Left renal pelvis (tissue), 4 donors: ENCODE results near the gene RPL37A. TPM values are rescaled to one million over a fixed set of nuclear protein-coding genes. Genes with fewer than 3 reads are reported as not detected.
"Not testable (repeated sequence)": the region's sequence is repeated elsewhere in the genome, so short reads cannot be mapped to it uniquely, and the experiment has no call there.

Source experiments
- DNase-seq, 4 donors: peaks; one replicate each; pipeline ENCODE4 v3.0.0-alpha.2; 2013; ENCODE audit warnings: low read depth in 4 of 4, low spot score in 3 of 4
- polyA plus RNA-seq, 4 donors: library from polyadenylated mRNA; unstranded; fragments of 120-200 nt; gene quantifications; one replicate each; pipeline ENCODE4 v1.2.1, GENCODE V29; 2013; ENCODE audit not compliant: insufficient read length in 4 of 4

RPL37A gene
- polyA plus RNA-seq, 4 donors, result 2,094 to 2,374 (median 2,125) TPM

DNA sequence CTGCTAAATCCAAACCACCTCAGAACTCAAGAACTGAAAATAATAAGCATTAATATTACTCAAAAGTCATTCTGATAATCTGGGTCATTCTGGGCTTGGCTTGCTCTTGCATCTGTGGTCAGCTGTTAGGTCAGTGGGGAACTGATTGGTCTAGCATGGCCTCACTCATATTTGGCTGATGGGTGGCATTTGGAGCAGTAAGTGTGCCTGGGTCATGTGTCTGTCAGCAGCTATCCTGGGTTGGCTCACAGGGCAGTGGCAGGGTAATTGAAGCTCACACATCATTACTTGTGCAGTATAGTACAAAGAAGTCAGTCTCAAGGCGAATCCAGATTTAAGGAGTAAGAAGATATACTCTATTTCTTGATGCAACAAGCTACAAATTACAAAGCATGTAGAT lies 9.6 kb downstream of the RPL37A start:
- DNase-seq, result no peak

DNA sequence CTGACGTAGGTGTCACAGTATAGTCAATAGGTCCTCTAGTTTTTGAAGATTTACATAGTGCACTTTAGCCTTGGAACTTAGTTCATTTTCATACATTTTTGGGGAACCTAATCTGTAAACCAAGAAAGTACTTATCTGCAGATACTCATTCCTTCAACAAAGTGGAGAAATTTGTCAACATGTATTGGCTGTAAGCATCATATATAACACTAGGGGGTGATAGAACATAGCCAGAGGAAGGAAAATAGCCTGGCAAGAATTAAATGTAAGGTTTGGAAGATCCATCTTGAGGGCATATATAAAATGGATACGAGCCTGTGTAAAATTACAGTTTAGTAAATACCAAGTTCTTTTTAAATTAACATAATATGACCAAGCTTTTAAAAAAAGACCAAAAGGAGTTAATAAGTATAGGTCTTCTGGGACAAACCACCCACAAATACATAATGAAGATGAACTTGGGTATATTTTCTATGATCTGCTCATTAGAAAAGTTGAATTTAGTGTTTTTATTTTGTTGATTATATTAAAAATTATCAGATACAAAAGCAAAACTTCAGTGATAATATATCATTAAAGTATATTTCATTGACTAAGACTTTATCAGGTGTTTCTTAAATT lies 18.2 kb downstream of the RPL37A start:
- no peak for DNase-seq

DNA sequence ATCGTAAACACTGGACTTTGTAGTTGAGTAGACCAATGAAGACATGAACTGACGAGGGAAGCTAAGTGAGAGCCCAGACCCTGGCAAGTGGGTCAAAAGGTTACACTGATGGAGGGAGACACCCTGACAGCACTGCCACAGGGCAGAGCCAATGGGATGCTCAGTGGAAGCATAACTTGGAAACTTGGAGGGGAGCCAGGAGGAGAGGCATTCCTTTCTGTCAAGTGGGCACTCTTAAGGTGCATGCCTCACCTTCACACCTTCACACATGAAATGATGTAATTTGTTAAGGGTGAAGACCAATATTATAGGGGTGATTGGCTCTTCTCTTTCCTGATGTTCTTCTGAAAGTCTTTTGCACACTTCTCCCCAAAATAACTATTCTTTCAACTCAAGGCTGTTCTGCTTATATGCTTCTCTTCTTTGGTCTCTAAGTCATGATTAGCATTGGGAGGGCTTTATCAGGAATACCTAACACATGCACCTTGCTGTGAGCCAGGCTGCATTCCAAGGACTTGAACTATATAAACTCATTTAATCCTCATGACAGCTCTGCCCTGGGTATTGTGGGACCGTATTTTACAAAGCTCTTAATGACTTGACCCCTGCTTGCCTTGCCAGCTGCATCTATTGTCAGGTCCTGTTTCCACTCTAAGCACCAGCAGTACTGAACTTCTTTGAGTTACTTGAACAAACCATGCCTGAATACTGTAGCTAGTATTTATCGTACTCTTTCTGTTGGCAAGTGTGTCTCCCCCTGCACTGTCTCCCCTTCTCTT lies 19.0 kb downstream of the RPL37A start:
- DNase-seq, result no peak

DNA sequence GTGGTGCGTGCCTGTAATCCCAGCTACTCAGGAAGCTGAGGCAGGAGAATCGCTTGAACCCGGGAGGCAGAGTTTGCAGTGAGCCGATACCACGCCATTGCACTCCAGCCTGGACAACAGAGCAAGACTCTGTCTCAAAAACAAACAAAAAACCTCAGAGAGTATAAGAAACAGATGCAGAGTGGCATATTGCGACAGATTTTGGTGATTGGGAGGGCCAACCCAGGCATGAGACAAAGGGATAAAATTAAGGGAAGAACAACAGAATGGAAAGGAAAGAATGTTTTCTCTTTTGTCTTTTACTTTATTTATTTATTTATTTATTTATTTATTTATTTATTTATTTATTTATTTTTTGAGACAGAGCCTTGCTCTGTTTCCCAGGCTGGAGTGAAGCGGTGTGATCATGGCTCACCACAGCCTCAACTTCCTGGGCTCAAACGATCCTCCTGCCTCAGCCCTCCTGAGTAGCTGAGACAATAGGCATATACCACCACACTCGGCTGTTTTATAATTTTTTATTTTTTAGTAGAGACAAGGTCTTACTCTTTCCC lies 20.0 kb downstream of the RPL37A start:
- not testable (repeated sequence) for DNase-seq

DNA sequence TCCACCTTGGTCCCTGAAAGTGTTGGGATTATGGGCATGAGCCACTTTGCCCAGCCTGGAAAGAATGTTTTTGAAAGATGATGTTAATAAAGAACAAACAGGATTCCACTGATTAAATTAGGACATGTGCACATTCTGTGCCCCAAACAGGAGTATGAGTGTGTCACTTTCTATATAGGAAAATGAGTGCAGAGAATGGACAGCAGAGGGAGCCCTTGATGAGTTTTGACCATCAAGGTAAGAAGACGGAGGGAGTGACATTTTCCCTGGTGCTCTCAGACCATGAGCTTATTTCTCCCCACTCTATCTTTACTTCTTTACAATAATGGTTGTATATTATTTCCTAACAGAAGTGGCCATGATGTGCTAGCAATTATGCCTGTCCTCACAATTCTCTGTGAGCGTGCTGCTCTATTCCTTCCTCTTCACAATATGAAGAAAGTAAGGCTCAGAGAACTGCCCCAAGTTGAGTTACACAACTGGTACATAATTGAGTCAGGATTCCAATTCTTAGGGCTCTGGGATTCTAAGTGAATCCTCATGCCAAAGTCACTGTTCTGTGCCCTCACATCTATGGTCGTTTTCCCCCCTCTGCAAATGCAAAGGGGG lies 20.6 kb downstream of the RPL37A start:
- DNase-seq, result peak in 1 of 4 donors; percentile 75

DNA sequence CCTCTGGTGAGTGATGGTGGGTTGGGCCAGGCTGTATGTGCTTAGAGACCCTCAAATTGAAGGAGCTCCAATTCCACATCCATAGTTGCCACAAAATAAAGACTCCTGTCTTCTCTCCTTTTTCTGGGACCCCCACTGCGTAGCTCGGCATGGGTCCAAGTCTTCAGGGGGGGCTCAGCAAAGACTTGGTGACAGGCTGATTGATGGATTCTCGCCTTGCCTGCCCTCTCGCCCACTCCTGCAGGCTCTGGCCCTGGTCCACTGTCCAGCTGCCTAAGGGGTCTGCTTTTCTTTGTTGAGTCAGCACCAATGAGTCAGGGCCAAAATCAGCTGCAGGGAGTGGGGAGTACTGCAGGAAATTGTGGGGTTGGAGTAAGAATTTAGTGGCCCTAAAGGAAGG lies 21.5 kb downstream of the RPL37A start:
- no peak for DNase-seq

DNA sequence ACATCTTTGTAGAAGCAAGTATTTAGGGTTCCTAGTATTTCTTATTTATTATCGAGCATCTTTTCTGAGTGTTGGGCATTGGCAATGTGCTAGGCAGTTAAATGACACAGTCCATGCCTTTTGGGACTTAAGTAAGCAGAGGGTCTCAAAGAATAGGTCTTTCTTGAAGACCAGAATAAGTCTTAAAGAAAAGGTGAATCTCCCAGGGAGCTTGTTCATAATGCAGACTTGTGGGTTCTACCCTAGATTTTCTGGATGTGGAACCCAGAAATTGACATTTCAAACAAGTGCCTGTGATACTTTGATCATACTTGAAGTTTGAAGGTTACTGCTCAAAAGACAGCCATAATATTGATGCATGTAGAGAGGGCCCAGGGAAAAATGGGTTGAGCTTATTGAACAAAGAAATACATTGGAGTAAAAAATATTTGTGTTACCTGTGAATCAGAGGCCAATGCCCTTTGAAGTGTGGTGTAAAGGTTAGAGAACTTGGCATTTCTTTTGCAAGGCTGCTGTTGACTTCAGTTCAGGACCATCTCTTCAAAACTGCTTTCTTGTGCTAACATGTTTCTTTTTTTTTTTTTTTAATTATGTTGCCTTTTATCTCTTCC lies 24.4 kb downstream of the RPL37A start:
- no peak for DNase-seq

DNA sequence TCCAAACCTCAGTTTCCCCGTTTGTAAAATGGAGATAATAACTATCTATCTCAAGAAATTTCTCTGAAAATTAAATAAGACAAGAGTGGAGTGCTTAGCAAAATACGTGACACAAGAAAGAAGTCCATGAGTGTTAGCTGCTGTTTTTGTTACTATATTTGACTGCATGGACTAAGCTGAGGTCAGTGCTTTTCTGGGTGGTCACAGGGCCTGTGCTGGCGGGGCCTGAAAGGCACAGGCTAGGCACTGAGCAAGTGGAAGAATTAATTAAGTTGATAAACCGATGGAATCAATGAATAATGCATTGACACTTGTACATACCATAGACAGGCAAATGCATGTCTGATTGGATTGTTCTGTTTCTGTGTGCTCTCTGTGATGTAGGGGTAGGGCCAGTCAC lies 27.3 kb downstream of the RPL37A start:
- no peak for DNase-seq

DNA sequence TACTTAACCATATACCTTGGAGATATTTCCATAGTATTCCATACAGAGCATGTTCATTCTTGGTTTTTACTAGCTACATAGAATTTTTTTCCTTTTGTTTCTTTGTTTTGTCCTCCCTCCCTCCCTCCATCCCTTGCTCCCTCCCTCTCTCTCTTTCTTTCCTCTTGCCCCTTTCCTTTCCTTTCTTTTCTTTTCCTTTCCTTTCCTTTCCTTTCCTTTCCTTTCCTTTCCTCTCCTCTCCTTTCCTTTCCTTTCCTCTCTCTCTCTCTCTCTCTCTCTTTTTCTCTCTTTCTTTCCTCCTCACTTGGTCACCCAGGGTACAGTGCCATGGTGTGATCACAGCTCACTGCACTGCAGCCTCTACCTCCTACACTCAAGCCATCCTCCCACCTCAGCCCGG lies 28.3 kb downstream of the RPL37A start:
- no peak for DNase-seq

DNA sequence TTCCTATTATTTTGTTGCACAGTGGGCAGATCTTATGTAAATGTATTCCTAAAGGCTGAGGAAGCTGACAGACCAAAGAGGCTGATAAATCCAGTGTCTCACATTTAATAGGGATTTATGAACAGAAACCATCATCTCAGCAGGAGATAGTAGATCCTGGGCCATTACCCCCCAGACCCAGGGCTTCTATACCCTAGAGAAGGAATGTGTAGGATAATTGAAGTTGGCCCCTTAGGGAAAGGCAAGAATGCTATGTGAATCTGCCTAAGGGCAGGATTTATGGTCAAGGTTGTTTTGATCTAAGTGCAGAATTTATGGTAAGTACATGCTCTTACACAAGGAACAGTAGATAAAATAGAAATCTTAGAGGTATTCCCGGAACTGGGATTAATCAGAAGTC lies 29.0 kb downstream of the RPL37A start:
- DNase-seq, result no peak

DNA sequence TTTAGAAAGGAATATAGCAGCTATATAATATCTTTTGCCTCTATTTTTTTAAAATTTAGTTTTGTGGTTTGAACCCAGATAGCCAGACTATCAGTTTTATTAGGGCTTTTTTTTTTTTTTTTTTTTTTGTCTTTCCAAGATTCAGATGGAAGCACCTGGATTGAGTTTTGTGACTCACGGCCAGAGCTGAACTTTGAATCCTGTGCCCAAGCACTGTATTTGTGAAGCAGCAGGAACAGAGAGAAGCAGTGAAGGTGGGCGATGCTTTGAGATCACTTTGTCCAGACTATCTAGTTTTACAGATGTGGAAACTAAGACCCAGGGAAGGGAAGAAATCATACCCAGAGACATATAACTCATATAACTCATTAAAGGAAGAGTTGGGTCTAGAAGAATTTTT lies 33.9 kb downstream of the RPL37A start:
- no peak for DNase-seq

DNA sequence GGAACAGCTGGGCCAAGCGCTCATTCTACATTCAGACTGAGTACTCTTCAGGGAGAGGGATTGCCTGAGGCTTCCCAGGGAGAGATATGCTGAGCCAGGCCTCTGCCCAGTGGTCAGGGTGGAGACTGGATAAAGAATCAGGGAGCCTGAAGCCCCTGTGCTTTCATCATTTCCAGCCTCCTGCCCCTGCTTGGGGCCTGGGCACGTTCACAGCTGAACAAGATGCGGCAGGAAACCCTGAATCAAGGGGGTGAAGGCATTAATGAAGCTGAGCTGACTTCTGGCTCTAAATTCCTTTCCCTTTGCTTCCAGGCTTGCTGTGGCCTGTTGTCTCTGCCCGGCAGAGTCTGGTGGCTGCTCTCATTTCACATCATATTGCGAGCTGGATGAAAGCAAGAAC lies 35.0 kb downstream of the RPL37A start:
- no peak for DNase-seq

DNA sequence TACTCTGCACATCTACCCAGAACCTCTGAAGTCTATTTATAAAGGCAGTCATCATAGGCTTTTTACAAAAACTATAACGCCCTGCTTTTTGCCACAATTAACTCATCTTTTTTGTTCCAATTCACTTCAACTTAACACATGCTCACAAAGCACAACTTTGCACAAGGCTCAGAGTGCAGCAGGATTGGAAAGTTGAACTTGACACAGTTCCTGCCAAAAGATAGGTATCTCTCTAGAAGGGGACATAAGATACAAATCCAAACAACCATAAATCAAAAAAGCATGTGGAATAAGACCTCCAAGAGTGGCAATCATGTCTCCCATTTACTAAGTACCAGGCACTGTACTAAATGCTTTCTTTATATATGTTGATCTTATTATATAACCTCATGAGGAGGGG lies 36.2 kb downstream of the RPL37A start:
- DNase-seq, result no peak

DNA sequence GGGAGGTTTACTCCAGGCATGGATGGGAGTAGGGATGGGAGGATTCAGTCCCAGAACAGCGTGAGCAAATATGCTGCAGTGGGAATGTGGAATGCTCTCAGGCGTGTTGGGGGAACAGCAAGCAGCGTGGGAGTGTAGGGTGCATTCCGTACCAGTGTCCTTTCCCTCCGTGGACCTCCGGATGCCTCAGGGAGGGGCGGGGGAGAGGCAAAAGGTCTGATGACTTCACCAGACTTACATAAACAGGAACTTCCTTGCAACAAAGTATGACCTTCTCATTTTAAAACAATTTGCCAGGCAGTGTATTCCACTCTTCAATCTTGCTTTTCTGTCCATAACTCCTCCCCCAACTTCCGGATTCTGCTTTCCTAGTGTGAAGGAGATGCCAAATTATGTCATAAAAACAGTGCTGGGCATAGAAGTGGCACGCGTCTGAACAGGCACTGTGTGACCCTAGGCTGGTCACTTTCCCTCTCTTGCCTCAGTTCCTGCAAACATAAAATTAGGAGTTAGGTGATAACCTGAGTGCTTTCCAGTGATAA lies 36.9 kb downstream of the RPL37A start:
- peak in 2 of 4 donors; percentile 60 to 74 for DNase-seq

DNA sequence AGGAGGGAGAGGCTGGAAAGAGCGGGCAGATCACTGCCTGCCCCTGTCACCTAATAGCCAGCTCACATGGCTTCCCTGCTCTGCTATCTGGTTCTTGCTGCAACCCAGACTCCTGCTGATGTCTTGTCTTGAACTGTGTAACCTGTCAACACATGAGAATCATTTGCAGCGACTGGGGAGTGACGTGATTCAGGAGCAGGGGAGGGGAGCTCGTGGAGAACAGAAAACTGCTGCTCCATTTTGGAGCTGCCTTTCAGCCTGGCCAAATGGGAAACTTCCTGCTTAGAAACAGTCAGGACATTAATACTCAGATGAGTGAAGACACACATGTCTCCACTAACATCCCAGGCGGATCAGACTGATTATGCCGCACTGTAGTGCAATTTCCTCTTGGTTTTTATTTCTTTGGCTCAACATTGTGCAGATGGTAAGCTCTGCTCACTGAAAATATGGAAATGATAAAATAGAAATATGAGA lies 38.1 kb downstream of the RPL37A start:
- no peak for DNase-seq

DNA sequence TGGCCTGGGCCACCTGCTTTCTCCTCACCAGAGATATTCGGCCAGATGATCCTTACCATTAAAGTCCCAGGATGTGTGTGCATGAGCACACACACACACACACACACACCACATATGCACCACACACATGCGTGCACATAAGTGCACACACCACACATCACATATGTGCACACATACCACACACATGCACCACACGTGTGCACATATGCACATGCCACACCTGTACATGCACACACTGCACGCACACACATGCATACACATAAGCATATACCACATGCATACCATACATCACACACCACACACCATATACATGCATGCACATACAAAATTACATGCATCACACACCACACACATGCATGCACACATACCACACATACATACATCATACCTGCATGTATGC lies 38.7 kb downstream of the RPL37A start:
- DNase-seq, result no peak

DNA sequence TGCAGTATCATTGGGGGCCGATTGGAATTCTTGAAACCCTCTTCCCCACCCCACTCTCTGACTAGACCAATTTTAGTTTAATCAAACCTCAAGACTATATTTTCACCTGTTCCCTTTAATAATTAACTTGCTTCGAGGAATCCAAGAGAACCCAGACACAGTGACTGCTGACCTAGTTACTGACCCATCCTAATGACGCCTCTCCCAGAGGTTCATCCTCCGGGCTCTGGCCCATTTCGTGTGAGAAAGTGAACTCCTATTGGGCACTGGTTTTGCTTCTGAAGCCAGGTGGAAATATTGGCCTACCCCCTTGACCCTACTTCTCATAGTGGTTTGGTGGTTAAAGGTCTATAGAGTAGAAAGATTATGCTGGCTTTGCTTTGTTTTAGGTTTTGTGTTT lies 39.9 kb downstream of the RPL37A start:
- DNase-seq, result no peak

DNA sequence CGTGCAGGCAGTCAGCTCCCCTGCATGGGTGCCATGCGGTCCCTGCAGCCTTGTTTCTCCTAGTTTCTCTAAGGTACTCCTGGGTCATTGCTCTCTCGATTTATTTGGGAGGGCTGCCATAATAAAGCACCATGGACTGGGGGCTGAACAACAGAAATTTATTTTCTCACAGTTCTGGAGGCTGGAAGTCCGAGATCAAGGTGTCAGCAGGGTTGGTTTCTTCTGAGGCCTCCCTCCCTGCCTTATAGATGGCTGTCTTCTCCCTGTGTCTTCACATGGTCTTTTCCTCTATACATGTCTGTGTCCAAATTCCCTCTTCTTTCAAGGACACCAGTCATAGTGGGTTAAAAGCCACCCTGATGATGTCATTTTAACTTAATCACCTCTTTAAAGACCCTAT lies 40.5 kb downstream of the RPL37A start:
- no peak for DNase-seq

DNA sequence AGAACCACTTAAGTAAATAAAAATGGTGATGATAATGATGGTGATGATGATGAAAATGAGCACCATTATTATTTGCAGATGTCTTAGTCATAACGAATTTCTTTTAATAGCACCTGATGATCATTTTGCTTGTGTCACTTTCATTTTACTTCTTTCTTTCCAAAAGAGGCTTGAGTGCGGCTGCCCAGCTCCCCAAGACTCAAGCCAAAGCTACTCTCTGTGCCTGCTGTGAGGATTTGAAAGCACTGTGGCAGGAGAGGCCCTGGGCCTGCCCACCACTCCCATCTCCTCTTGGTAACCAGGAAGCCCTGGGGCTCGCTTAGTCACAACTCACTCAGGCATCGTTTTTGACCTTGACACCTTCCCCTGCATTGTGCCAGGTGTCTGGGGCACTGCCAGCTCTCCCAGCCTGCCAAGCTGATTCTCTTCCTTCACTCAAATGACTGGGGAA lies 41.2 kb downstream of the RPL37A start:
- DNase-seq, result no peak

DNA sequence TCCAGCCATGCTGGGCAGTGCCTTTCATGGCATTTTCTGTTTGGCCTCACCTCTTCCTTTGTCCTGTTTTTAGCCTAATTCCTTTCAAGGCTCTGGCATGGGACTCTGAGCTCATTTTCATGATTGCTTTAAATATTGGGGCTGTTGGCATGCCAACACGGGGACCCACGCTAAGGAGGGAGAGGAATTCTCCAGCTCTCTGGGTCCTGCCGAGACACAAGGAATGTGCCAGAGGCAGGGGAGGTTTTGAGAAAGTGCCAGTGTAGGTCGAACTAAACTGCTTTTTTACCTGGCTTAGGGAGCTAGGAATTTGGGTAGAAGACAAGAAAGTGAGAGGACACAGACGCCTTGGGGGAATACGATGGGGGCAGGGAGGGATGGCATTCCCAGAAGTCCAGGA lies 42.3 kb downstream of the RPL37A start:
- DNase-seq, result no peak

DNA sequence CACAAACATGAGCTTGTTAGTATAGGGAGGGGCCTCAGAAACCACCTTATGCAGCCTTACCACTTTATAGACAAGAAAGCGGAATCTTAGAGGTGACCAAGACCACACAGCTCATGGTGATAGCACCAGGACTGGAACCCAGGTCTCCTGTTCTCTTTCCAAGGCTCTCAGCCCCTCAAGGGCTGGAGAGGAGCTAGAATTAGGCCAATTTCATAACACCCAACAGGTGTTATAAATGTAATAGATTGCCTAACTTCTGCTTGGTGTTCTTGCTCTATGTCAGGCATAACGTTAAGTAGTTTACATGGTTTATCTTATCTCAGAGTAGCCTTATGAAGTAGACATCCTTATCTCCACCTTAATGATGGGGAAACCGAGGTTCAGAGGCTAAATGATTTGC lies 42.9 kb downstream of the RPL37A start:
- no peak for DNase-seq
